Spleen (tissue), 7 donors: ENCODE results near the gene MSI2.

Source experiments
- CTCF ChIP-seq, 11 experiments: fragments of 200-600 bp in 7 of 11; fragments of 450-650 bp in 4 of 11; sonication (generic) in 4 of 11; IDR thresholded peaks in 8 of 11; conservative IDR thresholded peaks in 3 of 11; 1 replicate in 7 of 11; 2 replicates in 4 of 11; pipeline versions ENCODE4 v1.4.0 to v1.8.0; 2016 to 2021; ENCODE audit warnings: antibody characterized with exemption in 11 of 11, inconsistent platforms in 4 of 11, mild to moderate bottlenecking in 1 of 11
- POLR2AphosphoS5 ChIP-seq, 3 donors: sonication (generic); formaldehyde crosslinking; IDR thresholded peaks; one replicate each; pipeline ENCODE4 v1.5.1; 2017; ENCODE audit warnings: antibody characterized with exemption in 3 of 3
- donor health status: DM: no; HTN: no; CAD: no; lungs with moderate emphysema.
- donor health status: DM: no; HTN: no; CAD: no.
- donor health status: DM: no; HTN: no; CAD: no.

DNA sequence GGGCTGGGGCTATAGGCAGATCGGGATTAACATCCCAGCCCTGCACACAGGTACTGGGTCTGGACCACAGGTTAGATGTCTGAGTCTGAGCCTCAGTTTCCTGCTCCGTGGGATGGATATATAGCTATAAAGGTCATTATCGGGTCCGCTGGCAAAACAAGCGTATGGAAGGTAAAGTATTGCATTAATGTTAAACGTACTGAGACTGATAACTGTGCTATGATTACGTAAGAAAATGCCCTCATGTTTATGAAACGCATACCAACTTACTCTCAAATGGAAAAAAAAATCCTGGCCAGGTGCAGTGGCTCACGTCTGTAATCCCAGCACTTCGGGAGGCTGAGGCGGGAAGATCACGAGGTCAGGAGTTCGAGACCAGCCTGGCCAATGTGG lies 353.6 kb downstream of the MSI2 start:
- TF ChIP-seq POLR2AphosphoS5 (IDR thresholded peaks at IDR 0.05) (no peak), CTCF (IDR thresholded peaks at IDR 0.05 in 8 of 11, conservative IDR thresholded peaks at IDR 0.05 in 3 of 11) (no peak)
